Upper lobe of left lung (tissue), 6 donors: Measurements from ENCODE around the gene SLC9A9. TPM values are rescaled to one million over a fixed set of nuclear protein-coding genes. Genes with fewer than 3 reads are reported as not detected.

ENCODE experiments used
- ATAC-seq, 2 donors: fragments of 200-7000 bp; cut with Tn5 transposase; one replicate each; pipeline ENCODE4 v1.9.1; 2022; ENCODE audit warnings: mild to moderate bottlenecking in 2 of 2, moderate library complexity in 2 of 2; ENCODE audit not compliant: low FRiP score in 2 of 2
- DNase-seq, 2 donors: peaks; one replicate each; pipeline ENCODE4 v3.0.0-alpha.2; 2019 to 2020
- H3K27ac ChIP-seq, 4 donors: fragments of 200-600 bp; sonication (generic); one replicate each; pipeline ENCODE4 v1.5.1; 2016 to 2019
- H3K27me3 ChIP-seq, 4 donors: fragments of 200-600 bp; sonication (generic); one replicate each; pipeline ENCODE4 v1.5.1; 2017 to 2019
- H3K36me3 ChIP-seq, 4 donors: fragments of 200-600 bp; sonication (generic); one replicate each; pipeline ENCODE4 v1.5.1; 2016 to 2019
- H3K4me1 ChIP-seq, 4 donors: fragments of 200-600 bp; sonication (generic); one replicate each; pipeline ENCODE4 v1.5.1; 2018 to 2019
- H3K4me3 ChIP-seq, 4 donors: fragments of 200-600 bp; sonication (generic); one replicate each; pipeline ENCODE4 v1.5.1; 2017 to 2019; ENCODE audit warnings: mild to moderate bottlenecking in 2 of 4, moderate library complexity in 1 of 4
- H3K9me3 ChIP-seq, 4 donors: fragments of 200-600 bp; sonication (generic); one replicate each; pipeline ENCODE4 v1.5.1; 2018 to 2019
- CTCF ChIP-seq, 6 experiments: fragments of 450-650 bp in 4 of 6; fragments of 200-600 bp in 2 of 6; sonication (generic) in 2 of 6; IDR thresholded peaks; one replicate each; pipeline ENCODE4 v1.5.1; 2016 to 2019; ENCODE audit warnings: antibody characterized with exemption in 6 of 6
- EP300 ChIP-seq, 4 donors: sonication (generic); formaldehyde crosslinking; IDR thresholded peaks; one replicate each; pipeline ENCODE4 v1.5.1; 2017; ENCODE audit warnings: antibody characterized with exemption in 4 of 4, control low read depth in 2 of 4
- POLR2A ChIP-seq, 4 donors: fragments of 450-650 bp; IDR thresholded peaks; one replicate each; pipeline ENCODE4 v1.5.1; 2016 to 2017; ENCODE audit warnings: antibody characterized with exemption in 4 of 4, mild to moderate bottlenecking in 2 of 4
- POLR2AphosphoS5 ChIP-seq, 2 donors: sonication (generic); formaldehyde crosslinking; IDR thresholded peaks; one replicate each; pipeline ENCODE4 v1.5.1; 2017; ENCODE audit warnings: antibody characterized with exemption in 2 of 2
- WGBS, 2 donors: methylation state at CpG; one replicate each; pipeline ENCODE4 v1.1.5; 2017 to 2018; 5-methylcytosine and 5-hydroxymethylcytosine counted together
- total RNA-seq, 6 donors: library from RNA; depleted of rRNA in 4 of 6; stranded (reverse); fragments of >200 nt in 4 of 6; gene quantifications; one replicate each; pipeline versions ENCODE4 v1.1.0 to v1.2.1, GENCODE V29; 2016 to 2021
- donor health status: DM: no; HTN: no; CAD: no; lungs with moderate emphysema.
- donor health status: DM: no; HTN: yes; CAD: no; lungs with severe emphysema.

The SLC9A9 gene
- total RNA-seq, 6 donors from 2014 or later, result 4.2 to 20.4 (median 8.7) TPM

- Histone ChIP-seq H3K4me3 (no peak overlapping the region), H3K36me3 (no peaks in the 10 kb centered on the region), H3K27me3 (no peaks in the 10 kb centered on the region), H3K27ac (no peak overlapping the region), H3K4me1 (peaks cover 5 to 19% (median 15%) of the 10 kb centered on the region in 4 donors), H3K9me3 (no peaks in the 10 kb centered on the region)
- TF ChIP-seq EP300 (IDR thresholded peaks at IDR 0.05) (no peak), POLR2A (IDR thresholded peaks at IDR 0.05) (no peak), POLR2AphosphoS5 (IDR thresholded peaks at IDR 0.05) (no peak), CTCF (IDR thresholded peaks at IDR 0.05) (no peak)
- ATAC-seq (no peak), DNase-seq (no peak)
- WGBS, 2 donors, result 74 to 78% methylated on average over 5 of the region's 5 CpGs
Measured at GRCh38 chr3:143301031-143301901, 547.0 kb downstream of the SLC9A9 start.

GRCh38 chr3:143298886-143299535 lies 549.3 kb downstream of the SLC9A9 start:
- Histone ChIP-seq H3K27ac (no peak overlapping the region), H3K27me3 (no peaks in the 10 kb centered on the region), H3K9me3 (no peaks in the 10 kb centered on the region), H3K36me3 (no peaks in the 10 kb centered on the region), H3K4me3 (no peak overlapping the region), H3K4me1 (peaks cover 3 to 18% (median 15%) of the 10 kb centered on the region in 4 donors)
- WGBS, 2 donors, result 80 to 90% methylated on average over 4 to 5 of the region's 5 CpGs
- TF ChIP-seq EP300 (IDR thresholded peaks at IDR 0.05), result no peak
- TF ChIP-seq POLR2A (IDR thresholded peaks at IDR 0.05), result no peak
- TF ChIP-seq CTCF (IDR thresholded peaks at IDR 0.05), result no peak
- no peak for TF ChIP-seq POLR2AphosphoS5 (IDR thresholded peaks at IDR 0.05)
- DNase-seq (no peak), ATAC-seq (no peak)

GRCh38 chr3:143298380-143298779 lies 549.9 kb downstream of the SLC9A9 start:
- TF ChIP-seq POLR2A (IDR thresholded peaks at IDR 0.05), result no peak
- no peak for TF ChIP-seq POLR2AphosphoS5 (IDR thresholded peaks at IDR 0.05)
- no peak for TF ChIP-seq EP300 (IDR thresholded peaks at IDR 0.05)
- TF ChIP-seq CTCF (IDR thresholded peaks at IDR 0.05), result no peak
- no peak for ATAC-seq

GRCh38 chr3:143295201-143296080 lies 552.8 kb downstream of the SLC9A9 start:
- no peak for ATAC-seq
- TF ChIP-seq CTCF (IDR thresholded peaks at IDR 0.05), result no peak
- TF ChIP-seq EP300 (IDR thresholded peaks at IDR 0.05), result no peak
- TF ChIP-seq POLR2A (IDR thresholded peaks at IDR 0.05), result no peak
- TF ChIP-seq POLR2AphosphoS5 (IDR thresholded peaks at IDR 0.05), result no peak
- DNase-seq, result no peak
- WGBS, 2 donors, result 64 to 80% methylated on average over 4 of the region's 4 CpGs
- no peaks in the 10 kb centered on the region for H3K9me3 ChIP-seq
- no peaks in the 10 kb centered on the region for H3K27me3 ChIP-seq
- H3K36me3 ChIP-seq, result no peaks in the 10 kb centered on the region
- H3K4me1 ChIP-seq, result no peaks in the 10 kb centered on the region
- no peak overlapping the region for H3K4me3 ChIP-seq
- H3K27ac ChIP-seq, result no peak overlapping the region

More at GRCh38 chr3:143298380-143298779, 549.9 kb downstream of the SLC9A9 start:
- Histone ChIP-seq H3K9me3 (no peaks in the 10 kb centered on the region), H3K4me3 (no peak overlapping the region), H3K27me3 (no peaks in the 10 kb centered on the region), H3K36me3 (no peaks in the 10 kb centered on the region), H3K27ac (no peak overlapping the region), H3K4me1 (peaks cover 3 to 16% (median 13%) of the 10 kb centered on the region in 4 donors)
- no peak for DNase-seq
